DMS153 (cell line): ENCODE data around the gene PLAGL2.
"Not testable (repeated sequence)": the region's sequence is repeated elsewhere in the genome, so short reads cannot be mapped to it uniquely, and the experiment has no call there.

ENCODE experiments used
- DNase-seq: peaks from one replicate; lab custom pipeline; 2025; lab: John Stamatoyannopoulos, UW

The PLAGL2 gene

GRCh38 chr20:32203356-32204204, 4.0 kb downstream of the PLAGL2 start:
- no peak for DNase-seq

- no peak for DNase-seq
These were observed 5.6 kb downstream of the PLAGL2 start for GRCh38 chr20:32201977-32202363.

GRCh38 chr20:32201296-32201976, 6.1 kb downstream of the PLAGL2 start:
- no peak for DNase-seq

GRCh38 chr20:32199006-32199405, 8.5 kb downstream of the PLAGL2 start:
- no peak for DNase-seq

GRCh38 chr20:32197136-32197535, 10.4 kb downstream of the PLAGL2 start:
- DNase-seq = not testable (repeated sequence)

GRCh38 chr20:32196613-32197012, 10.9 kb downstream of the PLAGL2 start:
- not testable (repeated sequence) for DNase-seq

GRCh38 chr20:32195581-32195980, 12.0 kb downstream of the PLAGL2 start:
- DNase-seq = no peak

GRCh38 chr20:32193996-32194395, 13.5 kb downstream of the PLAGL2 start:
- DNase-seq = no peak

GRCh38 chr20:32193336-32193735, 14.2 kb downstream of the PLAGL2 start:
- not testable (repeated sequence) for DNase-seq

GRCh38 chr20:32192698-32193097, 14.8 kb downstream of the PLAGL2 start:
- DNase-seq = no peak

- DNase-seq = no peak
These were observed 15.7 kb downstream of the PLAGL2 start for GRCh38 chr20:32191873-32192272.

- DNase-seq = no peak
These were observed 16.1 kb downstream of the PLAGL2 start for GRCh38 chr20:32191422-32191821.

GRCh38 chr20:32190616-32191415, 16.7 kb downstream of the PLAGL2 start:
- DNase-seq = no peak

GRCh38 chr20:32189691-32190615, 17.6 kb downstream of the PLAGL2 start:
- no peak for DNase-seq

GRCh38 chr20:32189123-32189410, 18.5 kb downstream of the PLAGL2 start:
- DNase-seq = no peak

- DNase-seq = no peak
These were observed 19.0 kb downstream of the PLAGL2 start for GRCh38 chr20:32188376-32189122.

- no peak for DNase-seq
These were observed 21.0 kb downstream of the PLAGL2 start for GRCh38 chr20:32186506-32186905.

GRCh38 chr20:32184961-32185603, 22.5 kb downstream of the PLAGL2 start:
- DNase-seq = no peak

- no peak for DNase-seq
These were observed 23.5 kb downstream of the PLAGL2 start for GRCh38 chr20:32183947-32184635.

- DNase-seq = no peak
These were observed 25.9 kb downstream of the PLAGL2 start for GRCh38 chr20:32181606-32182005.
